Kidney (tissue), 14 donors: Measurements from ENCODE around the gene GNG7. TPM values are rescaled to one million over a fixed set of nuclear protein-coding genes. Genes with fewer than 3 reads are reported as not detected.
A peak's percentile ranks its signal among the peaks of the same experiment; 100 is the strongest.

ENCODE experiments used
- DNase-seq, 5 donors: peaks; one replicate each; pipeline ENCODE4 v3.0.0-alpha.2; 2013 to 2020
- FAIRE-seq: peaks from 2 replicates; lab custom pipeline; 2012; peaks lifted over from hg19 to GRCh38; lab: Jason Lieb, UNC
- H3K27ac ChIP-seq, 2 donors: one replicate each; pipeline ENCODE4 v1.7.0; 2013; ENCODE audit warnings: low read depth in 2 of 2, low read length in 2 of 2, inconsistent platforms in 1 of 2
- H3K27me3 ChIP-seq: one replicate; pipeline ENCODE4 v1.7.1; 2013; ENCODE audit warnings: low read length, inconsistent platforms; ENCODE audit not compliant: control insufficient read depth, insufficient read depth
- H3K36me3 ChIP-seq, 3 donors: one replicate each; pipeline versions ENCODE4 v1.7.0 to v1.7.1; 2013; ENCODE audit warnings: low read length in 3 of 3, control low read depth in 1 of 3, inconsistent platforms in 1 of 3; ENCODE audit not compliant: insufficient read depth in 3 of 3, control insufficient read depth in 2 of 3
- H3K4me1 ChIP-seq, 3 donors: one replicate each; pipeline versions ENCODE4 v1.7.0 to v1.7.1; 2013; ENCODE audit warnings: low read length in 3 of 3, inconsistent platforms in 1 of 3, low read depth in 1 of 3; ENCODE audit not compliant: control insufficient read depth in 2 of 3, insufficient read depth in 2 of 3
- H3K4me3 ChIP-seq, 3 donors: one replicate each; pipeline versions ENCODE4 v1.7.0 to v1.8.1; 2013; ENCODE audit warnings: low read length in 3 of 3, control low read depth in 1 of 3, inconsistent platforms in 1 of 3
- H3K9ac ChIP-seq, 3 donors: one replicate each; pipeline versions ENCODE4 v1.7.0 to v1.7.1; 2013; ENCODE audit warnings: low read length in 3 of 3, control low read depth in 1 of 3, inconsistent platforms in 1 of 3
- H3K9me3 ChIP-seq, 3 donors: one replicate each; pipeline versions ENCODE4 v1.7.0 to v1.7.1; 2013; ENCODE audit warnings: low read length in 3 of 3, control low read depth in 1 of 3, inconsistent platforms in 1 of 3; ENCODE audit not compliant: control insufficient read depth in 2 of 3, insufficient read depth in 1 of 3
- intact Hi-C: fragments of 100-400 bp; cut with DNase I; formaldehyde crosslinking; loops from one replicate; pipeline ENCODE4 v1.11.1; 2022
- polyA plus RNA-seq: library from polyadenylated mRNA; stranded (reverse); fragments of 350-450 nt; fragmentation: Illumina TruSeq; extraction: RNeasy Lipid Tissue Mini Kit (QIAGEN cat#74804); gene quantifications from one replicate; pipeline ENCODE4 v1.2.3, GENCODE V29; 2014; ENCODE audit warnings: low read depth, low replicate concordance; ENCODE audit not compliant: insufficient read depth
- total RNA-seq: library from RNA; stranded (reverse); fragmentation: NEBNext Ultra II Directional; extraction: Animal tissue kit (Norgen Biotek cat#: 25700); gene quantifications from one replicate; pipeline ENCODE4 v1.2.1, GENCODE V29; 2021
- TF ChIP-seq, protein P1 (sequence below): IDR thresholded peaks from 3 replicates; pipeline ENCODE4 v1.5.1; 2012; ENCODE audit warnings: mild to moderate bottlenecking, moderate library complexity, borderline replicate concordance; ENCODE audit not compliant: insufficient read depth; ENCODE audit errors: extremely low read depth
- donor health status: control.
- donor health status: control.
- donor health status: control.
- donor health status: control.
- donor health status: control.
- donor health status: DM: yes; HTN: yes; CAD: no.
- donor health status: Normal renal cell carcinoma (clear cell type).

The GNG7 gene
- total and polyA plus RNA-seq, 2 donors from 2014 or later = 9.9 to 13.4 TPM

DNA sequence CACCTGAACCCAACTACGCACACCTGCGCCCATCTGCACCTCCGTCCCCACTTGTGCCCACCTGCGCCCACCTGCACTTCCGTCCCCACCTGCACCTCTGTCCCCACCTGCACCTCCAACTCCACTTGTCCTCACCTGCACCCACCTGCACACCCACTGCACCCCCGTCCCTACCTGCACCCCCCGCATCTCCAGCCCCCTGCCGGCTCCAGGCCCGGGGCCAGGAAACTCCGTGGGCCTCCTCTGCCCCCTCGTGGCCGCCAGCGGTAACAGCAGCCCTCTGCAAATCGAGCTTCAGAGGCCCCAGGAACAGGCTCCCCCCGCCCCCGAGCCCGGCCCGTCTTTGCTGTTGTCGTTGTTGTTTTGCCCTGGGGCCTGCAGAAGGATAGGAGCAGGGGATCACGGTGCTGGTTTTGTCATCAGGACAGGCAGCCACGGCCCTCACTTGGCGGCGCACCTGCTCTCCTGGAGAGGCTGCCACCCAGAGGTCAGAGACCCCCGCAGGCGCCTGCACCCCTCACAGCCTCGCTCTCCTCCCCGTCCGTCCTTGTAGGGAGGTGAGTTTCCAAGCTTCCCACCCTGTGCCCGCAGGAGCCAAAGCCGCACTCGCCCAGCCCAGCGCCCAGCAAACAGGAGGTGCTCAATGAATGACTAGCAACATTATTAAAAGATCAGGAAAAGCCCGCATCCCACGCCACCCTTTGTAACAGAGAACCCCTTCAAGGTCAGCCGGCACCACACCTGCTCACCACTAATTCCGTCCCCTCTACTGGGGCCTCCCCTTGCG lies 65.4 kb downstream of the GNG7 start:
- H3K27me3 ChIP-seq = no peaks in the 10 kb centered on the region
- H3K27ac ChIP-seq = no peak overlapping the region
- no peak overlapping the region for H3K9ac ChIP-seq
- peak; percentile 46 to 85 (median 74) for DNase-seq
- no peak overlapping the region for H3K4me3 ChIP-seq
- TF ChIP-seq, protein P1, sequence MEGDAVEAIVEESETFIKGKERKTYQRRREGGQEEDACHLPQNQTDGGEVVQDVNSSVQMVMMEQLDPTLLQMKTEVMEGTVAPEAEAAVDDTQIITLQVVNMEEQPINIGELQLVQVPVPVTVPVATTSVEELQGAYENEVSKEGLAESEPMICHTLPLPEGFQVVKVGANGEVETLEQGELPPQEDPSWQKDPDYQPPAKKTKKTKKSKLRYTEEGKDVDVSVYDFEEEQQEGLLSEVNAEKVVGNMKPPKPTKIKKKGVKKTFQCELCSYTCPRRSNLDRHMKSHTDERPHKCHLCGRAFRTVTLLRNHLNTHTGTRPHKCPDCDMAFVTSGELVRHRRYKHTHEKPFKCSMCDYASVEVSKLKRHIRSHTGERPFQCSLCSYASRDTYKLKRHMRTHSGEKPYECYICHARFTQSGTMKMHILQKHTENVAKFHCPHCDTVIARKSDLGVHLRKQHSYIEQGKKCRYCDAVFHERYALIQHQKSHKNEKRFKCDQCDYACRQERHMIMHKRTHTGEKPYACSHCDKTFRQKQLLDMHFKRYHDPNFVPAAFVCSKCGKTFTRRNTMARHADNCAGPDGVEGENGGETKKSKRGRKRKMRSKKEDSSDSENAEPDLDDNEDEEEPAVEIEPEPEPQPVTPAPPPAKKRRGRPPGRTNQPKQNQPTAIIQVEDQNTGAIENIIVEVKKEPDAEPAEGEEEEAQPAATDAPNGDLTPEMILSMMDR = peak; percentile 94
- FAIRE-seq = no peak
- peaks cover 0 to 14% (median 0%) of the 10 kb centered on the region in 3 donors for H3K4me1 ChIP-seq
- no peaks in the 10 kb centered on the region for H3K9me3 ChIP-seq
- intact Hi-C loops = no loop called here
- no peaks in the 10 kb centered on the region for H3K36me3 ChIP-seq

DNA sequence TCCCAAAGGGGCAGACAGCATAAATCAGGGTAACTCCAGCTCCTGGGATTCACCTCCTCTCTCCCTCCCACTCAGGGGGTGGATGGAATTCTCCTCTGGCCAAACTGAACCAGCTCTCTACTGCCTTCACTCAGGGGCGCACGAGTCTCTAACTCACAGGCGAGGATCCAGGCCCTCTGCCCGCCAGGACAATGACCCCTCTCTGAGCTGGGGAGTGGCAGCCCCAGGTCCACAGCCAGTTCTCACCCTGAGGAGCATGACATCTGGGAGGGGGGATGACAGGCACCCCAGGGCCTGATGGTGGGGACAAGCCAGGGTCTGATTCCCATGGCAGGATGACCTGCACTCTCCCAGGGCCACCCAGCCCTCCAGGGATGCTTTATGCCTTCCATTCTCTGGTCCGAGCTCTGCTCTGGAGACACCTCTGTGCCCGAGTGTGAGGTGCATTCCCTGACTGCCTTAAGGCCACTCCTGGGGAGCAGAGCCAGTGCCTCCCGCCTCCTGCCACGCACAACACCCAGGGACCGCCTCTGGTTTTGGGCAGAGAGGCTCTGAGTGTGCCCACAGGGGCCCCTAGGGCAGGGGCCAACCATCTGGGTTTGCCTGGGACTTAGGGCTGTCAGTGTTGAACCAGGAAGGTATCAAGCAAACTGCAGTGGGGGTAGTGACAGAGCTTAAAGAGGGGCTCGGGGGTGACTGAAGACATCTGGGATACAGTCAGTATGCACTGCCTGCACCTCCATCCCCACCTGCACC lies 66.2 kb downstream of the GNG7 start:
- Histone ChIP-seq H3K9ac (no peak overlapping the region), H3K4me3 (no peak overlapping the region), H3K27me3 (no peaks in the 10 kb centered on the region), H3K4me1 (peaks cover 0 to 14% (median 0%) of the 10 kb centered on the region in 3 donors), H3K27ac (no peak overlapping the region), H3K36me3 (no peaks in the 10 kb centered on the region), H3K9me3 (peaks cover 0 to 2% (median 0%) of the 10 kb centered on the region in 3 donors)
- TF ChIP-seq, protein P1 = no peak
- intact Hi-C loops = no loop called here
- DNase-seq (peak; percentile 62 to 80 (median 77)), FAIRE-seq (no peak)

DNA sequence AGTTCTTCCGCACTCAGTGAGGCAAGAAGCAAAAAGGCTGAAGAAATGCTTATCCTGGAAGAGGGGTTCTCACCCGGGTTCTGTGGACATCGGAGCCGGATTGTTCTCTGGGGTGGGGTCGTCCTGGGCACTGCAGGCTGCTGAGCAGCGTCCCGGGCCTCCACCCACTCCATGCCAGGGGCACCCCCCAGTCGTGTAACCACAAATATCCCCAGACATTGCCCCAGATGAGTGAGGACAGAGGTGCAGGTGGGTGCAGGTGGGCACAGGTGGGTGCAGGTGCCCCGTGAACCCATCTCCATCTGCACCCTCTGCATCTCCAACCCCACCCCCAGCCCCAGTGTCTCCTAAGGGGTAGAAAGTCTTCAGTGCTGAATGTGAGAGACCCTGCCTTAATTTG lies 67.5 kb downstream of the GNG7 start:
- no peaks in the 10 kb centered on the region for H3K36me3 ChIP-seq
- FAIRE-seq (no peak), DNase-seq (no peak)
- H3K27me3 ChIP-seq = no peaks in the 10 kb centered on the region
- no peak overlapping the region for H3K4me3 ChIP-seq
- peaks cover 0 to 14% (median 0%) of the 10 kb centered on the region in 3 donors for H3K9me3 ChIP-seq
- TF ChIP-seq, protein P1 = no peak
- peaks cover 0 to 16% (median 5%) of the 10 kb centered on the region in 3 donors for H3K4me1 ChIP-seq
- H3K9ac ChIP-seq = peak overlapping the region in 1 of 3 donors; percentile 60
- peak overlapping the region; percentile 49 to 84 for H3K27ac ChIP-seq
- intact Hi-C loops = no loop called here
